ENCODE data around the gene SDK2. TPM values are rescaled to one million over a fixed set of nuclear protein-coding genes. Genes with fewer than 3 reads are reported as not detected.

The SDK2 gene
- total RNA-seq, 6 experiments from 2014 or later = 0.11 to 0.46 (median 0.25) TPM

DNA sequence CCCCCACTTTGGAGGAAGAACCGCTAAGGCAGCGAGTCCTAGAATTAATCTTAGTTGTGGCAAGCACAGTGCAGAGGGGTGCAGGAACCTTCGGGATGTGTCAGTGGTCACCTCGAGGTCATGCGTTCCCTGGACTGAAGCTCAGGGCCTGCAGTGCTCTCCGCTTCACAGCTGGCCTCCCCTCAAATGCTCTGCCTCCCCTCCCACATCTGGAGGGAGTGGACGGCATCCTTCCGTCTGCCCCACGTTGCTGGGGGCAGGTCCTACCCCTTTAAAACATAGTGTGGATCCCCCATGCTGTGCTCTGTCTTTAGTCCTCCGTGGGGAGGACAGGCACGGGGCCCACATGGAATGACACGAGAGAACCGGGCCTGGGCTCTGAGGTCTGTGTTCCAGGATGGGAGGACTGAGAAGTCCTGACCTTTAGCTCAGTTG is 232.9 kb downstream of the SDK2 start:
- intact Hi-C loops (cut with DNase I) = no loop called here
- Histone ChIP-seq H3K36me3 (no peaks in the 10 kb centered on the region), H3K4me3 (no peak overlapping the region), H3K4me1 (no peaks in the 10 kb centered on the region), H3K9me3 (no peaks in the 10 kb centered on the region), H3K27ac (no peak overlapping the region), H3K27me3 (no peaks in the 10 kb centered on the region)
- DNase-seq (peak in 1 of 3 donors; percentile 29), ATAC-seq (peak in 3 of 4 donors; percentile 21 to 60 (median 22))
- TF ChIP-seq, protein P1, sequence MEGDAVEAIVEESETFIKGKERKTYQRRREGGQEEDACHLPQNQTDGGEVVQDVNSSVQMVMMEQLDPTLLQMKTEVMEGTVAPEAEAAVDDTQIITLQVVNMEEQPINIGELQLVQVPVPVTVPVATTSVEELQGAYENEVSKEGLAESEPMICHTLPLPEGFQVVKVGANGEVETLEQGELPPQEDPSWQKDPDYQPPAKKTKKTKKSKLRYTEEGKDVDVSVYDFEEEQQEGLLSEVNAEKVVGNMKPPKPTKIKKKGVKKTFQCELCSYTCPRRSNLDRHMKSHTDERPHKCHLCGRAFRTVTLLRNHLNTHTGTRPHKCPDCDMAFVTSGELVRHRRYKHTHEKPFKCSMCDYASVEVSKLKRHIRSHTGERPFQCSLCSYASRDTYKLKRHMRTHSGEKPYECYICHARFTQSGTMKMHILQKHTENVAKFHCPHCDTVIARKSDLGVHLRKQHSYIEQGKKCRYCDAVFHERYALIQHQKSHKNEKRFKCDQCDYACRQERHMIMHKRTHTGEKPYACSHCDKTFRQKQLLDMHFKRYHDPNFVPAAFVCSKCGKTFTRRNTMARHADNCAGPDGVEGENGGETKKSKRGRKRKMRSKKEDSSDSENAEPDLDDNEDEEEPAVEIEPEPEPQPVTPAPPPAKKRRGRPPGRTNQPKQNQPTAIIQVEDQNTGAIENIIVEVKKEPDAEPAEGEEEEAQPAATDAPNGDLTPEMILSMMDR (IDR thresholded peaks at IDR 0.05) = no peak
- no peak for TF ChIP-seq POLR2A (IDR thresholded peaks at IDR 0.05)
- 64% methylated on average over 7 of the region's 13 CpGs for WGBS (ENCODE audit: insufficient coverage, low coverage, low lambda C conversion rate, missing lambda C conversion rate)

- ATAC-seq = peak in 3 of 4 donors; percentile 27 to 77 (median 58)
- 33% methylated on average over 6 of the region's 11 CpGs for WGBS (ENCODE audit: insufficient coverage, low coverage, low lambda C conversion rate, missing lambda C conversion rate)
- H3K27ac ChIP-seq = no peak overlapping the region
These were observed 233.5 kb downstream of the SDK2 start for GRCh38 chr17:73410586-73411312.

GRCh38 chr17:73404246-73404645 is 240.0 kb downstream of the SDK2 start:
- Histone ChIP-seq H3K4me3 (no peak overlapping the region), H3K36me3 (no peaks in the 10 kb centered on the region), H3K9me3 (no peaks in the 10 kb centered on the region), H3K4me1 (no peaks in the 10 kb centered on the region), H3K27me3 (no peaks in the 10 kb centered on the region), H3K27ac (no peak overlapping the region)
- ATAC-seq = no peak
- 64% methylated on average over 4 of the region's 4 CpGs for WGBS (ENCODE audit: insufficient coverage, low coverage, low lambda C conversion rate, missing lambda C conversion rate)
- peak in 1 of 3 donors; percentile 3 for DNase-seq
- TF ChIP-seq POLR2A (IDR thresholded peaks at IDR 0.05) = no peak
- TF ChIP-seq, protein P1 (IDR thresholded peaks at IDR 0.05) = no peak
- intact Hi-C loops (cut with DNase I) = no loop called here

More at GRCh38 chr17:73410586-73411312, 233.5 kb downstream of the SDK2 start:
- Histone ChIP-seq H3K4me1 (no peaks in the 10 kb centered on the region), H3K9me3 (no peaks in the 10 kb centered on the region), H3K27me3 (no peaks in the 10 kb centered on the region), H3K4me3 (no peak overlapping the region), H3K36me3 (no peaks in the 10 kb centered on the region)
- TF ChIP-seq POLR2A (IDR thresholded peaks at IDR 0.05) = no peak
- TF ChIP-seq, protein P1 (IDR thresholded peaks at IDR 0.05) = no peak
- intact Hi-C loops (cut with DNase I) = no loop called here
- DNase-seq = peak in 1 of 3 donors; percentile 44

DNA sequence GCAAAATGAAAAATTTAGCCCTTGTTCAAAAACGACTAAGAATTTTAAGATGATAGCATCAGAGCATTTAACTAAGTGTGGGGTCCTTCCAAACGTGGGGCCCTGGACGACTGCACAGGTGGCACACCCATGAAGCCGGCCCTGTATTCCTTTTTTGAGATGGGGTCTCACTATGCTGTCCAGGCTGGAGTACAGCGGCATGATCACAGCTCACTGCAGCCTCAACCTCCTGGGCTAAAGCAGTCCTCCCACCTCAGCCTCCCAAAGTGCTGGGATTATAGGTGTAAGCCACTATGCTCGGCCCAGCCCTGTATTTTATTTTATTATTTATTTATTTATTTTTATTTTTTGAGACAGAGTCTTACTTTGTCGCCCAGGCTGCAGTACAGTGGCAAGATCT is 241.8 kb downstream of the SDK2 start:
- Histone ChIP-seq H3K9me3 (no peaks in the 10 kb centered on the region), H3K4me1 (no peaks in the 10 kb centered on the region), H3K36me3 (no peaks in the 10 kb centered on the region), H3K27ac (no peak overlapping the region), H3K27me3 (no peaks in the 10 kb centered on the region), H3K4me3 (no peak overlapping the region)
- intact Hi-C loops (cut with DNase I) = no loop called here
- ATAC-seq = no peak
- DNase-seq = peak in 1 of 3 donors; percentile 12
- TF ChIP-seq, protein P1 (IDR thresholded peaks at IDR 0.05) = no peak
- TF ChIP-seq POLR2A (IDR thresholded peaks at IDR 0.05) = no peak
- WGBS (ENCODE audit: insufficient coverage, low coverage, low lambda C conversion rate, missing lambda C conversion rate) = 89% methylated on average over 2 of the region's 7 CpGs

Data from right lobe of liver (tissue), 6 donors.